Activated CD4-positive, alpha-beta T cell treated with anti-CD3 and anti-CD28 coated beads, Interleukin-2, Interleukin-6, amounts not matched to agents 100 ng/mL and 50 ng/mL, durations not matched to agents 16 hours and 8 hours (primary cell): ENCODE measurements around the gene BIRC3.
"Not testable (repeated sequence)": the region's sequence is repeated elsewhere in the genome, so short reads cannot be mapped to it uniquely, and the experiment has no call there.

ENCODE experiments used
- DNase-seq: peaks from one replicate; pipeline ENCODE4 v3.0.0-alpha.2; 2020

The BIRC3 gene

GRCh38 chr11:102296757-102297156 is 20.5 kb upstream of the BIRC3 start:
- not testable (repeated sequence) for DNase-seq

- DNase-seq, result not testable (repeated sequence)
Measured at GRCh38 chr11:102300837-102301236, 16.4 kb upstream of the BIRC3 start.

GRCh38 chr11:102302241-102302640 is 15.0 kb upstream of the BIRC3 start:
- DNase-seq, result no peak

GRCh38 chr11:102304686-102305085 is 12.6 kb upstream of the BIRC3 start:
- no peak for DNase-seq

- no peak for DNase-seq
Measured at GRCh38 chr11:102305352-102306047, 11.8 kb upstream of the BIRC3 start.

GRCh38 chr11:102306048-102306597 is 11.2 kb upstream of the BIRC3 start:
- DNase-seq, result no peak

- DNase-seq, result no peak
Measured at GRCh38 chr11:102306817-102307726, 10.2 kb upstream of the BIRC3 start.

- no peak for DNase-seq
Measured at GRCh38 chr11:102307727-102308038, 9.6 kb upstream of the BIRC3 start.

- DNase-seq, result no peak
Measured at GRCh38 chr11:102309621-102310541, 7.4 kb upstream of the BIRC3 start.

GRCh38 chr11:102312667-102313066 is 4.6 kb upstream of the BIRC3 start:
- DNase-seq, result no peak

- DNase-seq, result peak; percentile 43
Measured at GRCh38 chr11:102313238-102313940, 3.9 kb upstream of the BIRC3 start.

- DNase-seq, result no peak
Measured at GRCh38 chr11:102314784-102315183, 2.5 kb upstream of the BIRC3 start.

- no peak for DNase-seq
Measured at GRCh38 chr11:102316346-102316904, 859 bp upstream of the BIRC3 start.

GRCh38 chr11:102317768-102318103 is 452 bp downstream of the BIRC3 start:
- DNase-seq, result no peak

GRCh38 chr11:102318469-102318868 is 1.2 kb downstream of the BIRC3 start:
- peak; percentile 83 for DNase-seq

GRCh38 chr11:102319544-102319943 is 2.3 kb downstream of the BIRC3 start:
- no peak for DNase-seq

GRCh38 chr11:102320188-102320587 is 2.9 kb downstream of the BIRC3 start:
- no peak for DNase-seq

- DNase-seq, result no peak
Measured at GRCh38 chr11:102320679-102321078, 3.4 kb downstream of the BIRC3 start.

GRCh38 chr11:102322560-102322959 is 5.3 kb downstream of the BIRC3 start:
- no peak for DNase-seq

GRCh38 chr11:102323542-102324251 is 6.4 kb downstream of the BIRC3 start:
- no peak for DNase-seq

- DNase-seq, result no peak
Measured at GRCh38 chr11:102325088-102325487, 7.8 kb downstream of the BIRC3 start.
